SKM-1 treated with dmso at 0.1 percent for 144 hours (cell line): Measurements from ENCODE around the gene ANG.
"Not testable (repeated sequence)": the region's sequence is repeated elsewhere in the genome, so short reads cannot be mapped to it uniquely, and the experiment has no call there.

Experiments
- DNase-seq: peaks from one replicate; lab custom pipeline; 2025; ENCODE audit not compliant: unreplicated experiment; lab: John Stamatoyannopoulos, UW

Gene ANG

DNA sequence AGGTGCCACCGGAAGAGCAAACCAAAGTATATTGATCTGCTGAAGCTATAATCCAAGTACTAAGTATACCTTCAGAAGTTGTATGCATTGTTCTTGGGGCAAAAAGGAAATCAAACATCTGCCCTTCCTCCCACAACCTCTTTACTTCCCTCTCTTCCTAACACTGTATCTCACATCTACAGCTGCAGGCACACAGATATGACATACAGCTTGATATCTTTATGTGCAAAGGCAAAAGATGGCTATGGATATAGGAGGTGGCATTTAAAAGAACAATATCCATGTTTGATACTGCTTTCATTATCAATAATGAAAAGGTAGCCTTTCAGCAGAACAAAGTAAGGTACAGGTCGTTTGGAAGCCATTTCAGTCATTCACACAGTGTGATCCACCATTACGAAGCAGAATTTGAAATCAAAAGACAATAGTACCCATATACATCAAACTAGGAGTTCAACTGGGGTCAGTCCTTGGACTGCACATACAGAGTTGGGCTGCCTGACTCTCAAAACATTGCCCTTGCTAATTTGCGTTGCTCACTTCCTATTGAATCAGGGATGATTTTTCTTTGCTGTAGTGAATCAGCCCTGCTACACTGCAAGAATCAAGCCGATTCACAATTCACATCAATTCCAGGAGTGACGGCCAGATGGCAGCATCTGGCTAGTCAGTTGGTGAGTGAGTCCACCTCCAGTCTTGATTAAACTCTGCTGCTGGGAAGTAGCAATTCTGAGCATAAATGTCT is 8.9 kb downstream of the ANG start:
- peak; percentile 36 for DNase-seq

DNA sequence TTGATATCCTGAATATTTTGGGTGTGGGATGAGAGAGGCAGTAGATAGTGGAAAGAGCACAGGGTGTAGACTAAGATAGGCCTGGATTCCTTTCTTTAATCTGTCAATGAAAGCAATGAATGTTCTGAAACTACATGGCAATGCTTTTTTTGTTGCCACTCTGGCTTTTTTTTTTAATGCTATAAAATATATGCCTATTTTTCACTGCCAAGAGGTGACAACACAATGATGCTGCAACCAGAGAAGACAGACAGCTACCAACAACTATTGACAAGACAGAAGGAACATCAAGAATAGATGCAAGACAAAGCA is 9.4 kb downstream of the ANG start:
- DNase-seq, result no peak

DNA sequence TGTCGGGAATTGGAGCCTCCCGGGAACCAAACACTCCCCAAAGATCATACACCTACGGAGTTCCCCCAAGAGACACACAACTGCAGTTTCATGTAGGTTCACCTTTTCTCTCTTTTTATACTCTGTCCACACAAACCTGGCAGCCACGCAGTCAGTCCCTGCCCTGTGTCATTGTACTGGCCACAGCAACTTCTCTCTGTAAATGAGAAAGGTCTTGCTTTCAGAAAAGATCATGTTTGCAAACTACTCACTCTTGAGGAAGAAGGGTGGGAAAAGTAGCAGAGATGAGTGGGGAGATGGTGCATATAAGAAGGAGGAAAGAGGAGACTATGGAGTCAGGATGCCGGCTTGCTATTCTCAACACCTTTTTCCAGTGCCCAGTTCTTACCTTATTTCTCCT is 10.4 kb downstream of the ANG start:
- no peak for DNase-seq

DNA sequence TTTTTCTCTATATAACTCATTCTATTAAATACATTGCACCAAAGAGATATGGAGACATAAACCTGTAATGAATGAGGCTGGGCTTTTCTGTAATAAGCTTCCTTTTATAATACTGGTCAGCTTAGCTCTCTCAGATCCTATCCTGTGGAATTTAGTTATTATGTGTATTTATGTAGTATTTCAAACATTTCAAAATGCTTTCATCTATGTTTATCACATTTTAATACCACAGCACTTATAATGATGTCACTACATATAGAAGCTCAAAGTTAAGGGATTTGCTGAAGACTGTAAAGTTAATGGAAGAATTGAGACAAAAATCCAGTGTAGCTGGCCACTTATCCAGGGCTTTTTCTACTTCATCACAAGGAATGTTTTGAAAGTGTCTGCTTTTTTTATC is 11.4 kb downstream of the ANG start:
- DNase-seq, result no peak

DNA sequence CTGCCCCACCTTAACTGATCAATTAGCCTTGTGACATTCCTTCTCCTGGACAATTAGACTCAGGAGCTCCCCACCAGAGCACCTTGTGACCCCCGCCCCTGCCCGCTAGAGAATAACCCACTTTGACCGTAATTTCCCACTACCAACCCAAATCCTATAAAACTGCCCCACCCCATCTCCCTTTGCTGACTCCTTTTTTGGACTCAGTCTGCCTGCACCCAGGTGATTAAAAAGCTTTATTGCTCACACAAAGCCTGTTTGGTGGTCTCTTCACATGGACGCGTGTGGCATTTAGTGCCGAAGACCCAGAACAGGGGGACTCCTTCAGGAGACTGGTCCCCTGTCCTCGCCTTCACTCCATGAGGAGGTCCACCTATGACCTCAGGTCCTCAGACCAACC is 12.4 kb downstream of the ANG start:
- not testable (repeated sequence) for DNase-seq

DNA sequence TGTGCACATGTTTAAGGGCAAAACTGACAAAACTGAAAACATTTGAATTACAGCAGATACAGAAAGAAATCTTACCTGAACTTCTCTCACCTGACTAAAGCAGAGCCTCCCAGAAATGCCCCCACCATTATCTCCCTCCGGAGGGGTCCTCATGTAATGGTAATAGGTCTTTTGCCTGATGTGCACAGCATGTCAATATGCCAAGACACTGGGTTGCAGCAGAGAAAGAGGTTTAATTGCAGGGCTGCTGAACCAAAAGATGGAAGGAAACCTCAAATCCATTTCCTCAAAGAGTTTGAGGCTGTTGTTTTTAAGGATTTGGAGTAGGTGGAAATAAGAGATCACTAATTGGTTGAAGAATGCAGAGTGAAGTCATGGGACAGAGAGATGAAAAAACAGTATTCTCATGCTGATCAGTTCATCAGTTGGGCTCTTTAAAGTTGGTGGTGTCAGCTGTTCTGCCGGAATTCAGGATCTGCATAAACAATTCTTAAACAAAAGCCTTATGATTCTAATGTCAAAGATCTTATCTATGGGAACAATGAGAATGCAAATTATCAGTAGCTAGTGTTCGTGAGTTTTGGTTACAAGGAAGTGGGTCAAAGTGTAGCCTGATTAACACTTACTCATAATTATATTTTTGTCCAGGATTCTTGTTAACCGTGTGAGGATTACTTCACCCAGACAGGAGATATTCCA is 18.2 kb downstream of the ANG start:
- DNase-seq, result no peak

DNA sequence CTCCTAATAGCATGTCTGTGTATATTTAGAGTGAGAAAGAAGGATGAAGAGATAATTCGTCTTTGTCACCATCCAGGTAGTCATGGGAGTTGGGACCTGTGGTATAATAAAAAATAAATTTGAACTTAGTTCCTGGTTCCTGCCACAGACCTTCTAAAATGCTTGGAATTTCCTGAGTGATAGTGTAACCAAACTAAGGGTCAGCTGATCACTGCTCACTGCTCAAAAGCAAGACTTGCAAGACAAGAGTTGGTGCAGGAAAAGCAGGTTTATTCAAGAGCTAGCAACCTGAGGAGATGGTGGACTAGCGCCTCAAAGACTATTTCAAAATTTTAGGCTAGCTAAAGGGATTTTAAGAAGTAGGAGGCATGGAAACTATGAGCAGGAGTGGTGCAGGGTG is 19.1 kb downstream of the ANG start:
- DNase-seq, result no peak

DNA sequence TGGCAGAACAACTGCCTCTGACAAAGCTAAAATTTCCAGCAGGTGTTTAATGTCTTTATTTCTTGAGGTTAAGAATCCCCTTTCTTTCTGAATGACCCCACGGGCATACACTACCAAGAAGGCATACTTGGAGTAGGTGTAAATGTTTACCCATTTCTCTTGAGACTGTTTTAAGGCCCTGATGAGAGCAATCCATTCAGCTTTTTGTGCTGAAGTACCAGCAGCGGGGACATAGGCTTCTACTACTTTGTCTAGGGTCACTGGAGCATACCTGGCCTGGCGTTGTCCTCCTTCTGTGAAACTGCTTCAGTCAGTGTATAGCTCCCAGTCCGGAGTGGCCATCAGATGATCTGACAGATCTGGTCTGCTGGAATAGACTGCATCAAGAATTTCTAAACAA is 22.7 kb downstream of the ANG start:
- DNase-seq, result no peak

DNA sequence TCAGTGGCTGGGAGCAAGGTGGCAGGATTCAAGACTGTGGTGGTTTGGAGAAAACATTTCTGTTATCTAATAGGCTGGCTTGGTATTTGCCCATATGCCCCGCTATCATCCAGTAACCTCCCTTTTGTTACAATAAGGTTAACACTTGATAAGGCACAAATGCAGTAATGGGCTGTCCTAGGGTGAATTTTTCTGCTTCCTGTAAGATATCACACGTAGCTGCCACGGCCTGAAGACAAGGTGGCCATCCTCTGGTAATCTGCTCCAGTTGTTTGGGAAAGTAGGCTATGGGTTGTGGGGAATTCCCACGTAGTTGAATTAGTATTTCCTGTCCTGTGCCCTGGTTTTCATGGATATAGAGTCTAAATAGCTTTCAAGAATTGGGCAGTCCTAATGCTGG is 23.1 kb downstream of the ANG start:
- DNase-seq, result no peak

DNA sequence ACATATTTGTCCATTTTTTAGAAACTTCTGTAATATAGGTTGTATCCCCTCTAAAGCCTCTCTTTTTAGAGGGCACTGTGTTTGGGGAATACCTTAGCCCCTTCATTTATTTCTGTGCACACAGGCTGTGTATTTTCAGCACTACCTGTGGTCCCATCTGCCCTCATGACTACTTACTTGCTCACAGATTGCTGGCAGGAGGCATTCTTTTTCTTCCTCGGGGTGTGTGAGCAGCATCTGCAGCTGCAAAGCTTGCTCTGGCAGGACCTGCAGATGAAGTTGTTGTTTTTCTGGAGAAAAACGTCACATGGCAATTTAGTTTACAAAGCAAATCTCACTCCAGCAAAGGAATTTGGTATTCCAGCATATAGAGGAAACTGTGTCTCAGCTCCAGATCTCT is 24.3 kb downstream of the ANG start:
- no peak for DNase-seq

DNA sequence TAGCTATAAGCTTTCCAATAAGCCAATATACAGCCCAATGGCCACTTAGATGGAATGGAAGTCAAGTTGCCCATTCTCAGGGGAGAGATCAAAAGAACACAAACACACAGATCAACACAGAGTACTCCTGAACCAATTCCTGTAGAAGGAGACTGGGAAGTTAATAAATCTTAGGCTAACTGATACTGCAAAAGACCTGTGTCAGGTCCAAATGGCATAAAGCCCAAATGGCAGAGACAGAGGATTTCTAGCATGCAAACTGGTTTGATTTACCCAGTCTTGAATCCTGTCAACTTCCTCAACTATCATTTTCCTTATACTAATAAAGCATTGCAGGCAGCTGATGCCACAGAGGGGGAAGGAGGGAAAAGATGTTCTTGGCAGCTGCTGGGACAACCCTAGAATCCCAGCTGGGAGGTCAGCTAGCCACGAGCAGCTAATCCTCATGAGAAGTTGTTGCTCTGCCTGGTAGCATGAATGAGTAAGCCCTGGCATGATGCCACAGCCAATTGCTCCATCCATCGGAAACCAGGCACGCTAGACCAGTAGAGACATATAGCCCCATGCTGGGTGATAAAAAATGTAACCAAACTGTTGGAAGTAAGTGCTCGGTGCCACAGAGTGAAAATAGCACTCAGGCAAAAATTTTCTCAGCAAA is 26.2 kb downstream of the ANG start:
- DNase-seq, result no peak

DNA sequence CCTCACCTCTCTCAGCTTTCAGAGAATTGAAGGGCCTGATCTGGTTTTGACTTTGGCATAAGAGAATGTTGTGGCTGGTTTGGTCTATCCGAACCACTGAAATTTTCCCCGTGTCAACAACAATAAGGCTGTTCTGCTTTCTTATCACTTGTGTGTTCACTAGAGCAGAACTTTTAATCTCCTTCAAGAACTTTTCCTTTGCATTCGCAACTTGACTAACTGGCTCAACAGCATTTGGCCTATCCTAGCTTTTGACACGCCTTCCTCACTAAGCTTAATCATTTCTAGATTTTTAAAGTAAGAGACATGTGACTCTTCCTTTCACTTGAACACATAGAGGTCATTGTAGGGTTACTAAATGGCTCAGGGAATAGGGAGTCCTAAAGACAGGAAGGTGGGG is 31.2 kb downstream of the ANG start:
- DNase-seq, result no peak

DNA sequence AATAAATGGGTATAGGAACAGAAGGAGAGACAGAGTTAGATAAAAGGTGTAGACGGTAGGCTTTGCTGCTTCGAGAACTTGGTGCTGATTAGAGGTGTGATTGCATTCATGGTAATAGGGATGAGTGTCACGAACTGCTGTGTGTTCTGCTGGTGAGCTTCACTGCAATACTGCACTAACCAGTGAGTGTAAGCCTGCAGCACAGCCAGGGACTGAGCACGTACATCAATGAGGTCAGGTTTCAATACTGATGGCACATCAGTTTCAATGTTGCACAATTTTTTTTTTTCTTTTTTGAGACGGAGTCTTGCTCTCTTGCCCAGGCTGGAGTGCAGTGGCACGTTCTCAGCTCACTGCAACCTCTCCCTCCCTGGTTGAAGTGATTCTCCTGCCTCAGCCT is 32.2 kb downstream of the ANG start:
- no peak for DNase-seq

DNA sequence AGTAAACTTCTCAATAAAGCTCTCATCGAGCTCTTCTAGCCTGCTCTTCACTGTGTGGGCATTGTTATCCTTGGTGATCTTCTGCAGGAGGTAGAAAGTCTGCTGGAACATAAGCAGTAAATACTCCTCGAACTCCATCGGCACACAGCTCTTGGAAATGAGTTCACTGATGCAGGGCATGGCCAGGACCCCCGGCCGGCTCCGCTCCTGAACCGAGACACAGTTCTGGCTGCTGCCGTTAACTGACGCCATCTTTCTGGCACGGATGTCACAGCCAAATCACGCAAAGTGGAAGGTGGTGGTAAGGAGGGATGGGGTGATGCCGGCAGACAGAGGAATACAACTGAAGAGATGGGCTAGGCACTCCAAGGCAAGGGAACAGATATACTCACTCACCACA is 33.5 kb downstream of the ANG start:
- DNase-seq, result no peak

DNA sequence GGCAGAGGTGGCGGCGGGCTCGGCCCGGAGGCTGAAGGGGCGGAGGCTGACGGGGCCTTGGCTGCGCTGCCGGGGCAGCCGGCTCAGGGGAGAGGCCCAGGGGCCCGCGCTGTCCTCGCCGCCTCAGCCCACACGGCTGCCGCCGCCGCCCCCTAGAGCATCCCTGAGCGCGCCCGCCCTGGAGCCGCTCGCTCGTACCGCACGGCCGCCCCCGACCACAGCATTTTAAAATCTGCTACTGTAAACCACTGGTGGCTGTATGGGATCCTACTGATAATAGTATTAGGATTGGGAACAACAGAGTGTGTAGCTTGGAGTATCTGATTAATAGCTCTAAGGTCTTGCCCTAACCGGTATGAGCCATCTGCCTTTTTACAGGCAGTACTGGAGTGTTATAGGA is 34.9 kb downstream of the ANG start:
- no peak for DNase-seq

DNA sequence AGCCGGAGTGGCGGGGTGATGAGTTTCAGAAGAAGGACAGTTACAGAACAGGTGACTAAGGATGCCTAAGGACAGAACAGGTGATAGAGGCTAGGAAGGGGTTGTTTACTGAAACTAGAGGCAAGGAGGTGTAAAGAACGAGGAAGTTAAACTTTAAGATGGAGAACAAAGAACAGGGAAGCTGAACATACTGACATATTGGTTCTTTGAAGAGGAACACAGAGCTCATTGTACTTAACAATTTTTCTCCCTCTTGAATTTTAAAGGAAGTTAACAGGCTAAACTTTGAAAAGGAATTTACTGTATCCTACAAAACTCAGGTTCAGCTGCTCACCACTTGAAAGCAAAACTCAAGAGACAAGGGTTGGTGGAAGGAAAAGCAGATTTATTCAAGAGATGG is 37.6 kb downstream of the ANG start:
- DNase-seq, result not testable (repeated sequence)

DNA sequence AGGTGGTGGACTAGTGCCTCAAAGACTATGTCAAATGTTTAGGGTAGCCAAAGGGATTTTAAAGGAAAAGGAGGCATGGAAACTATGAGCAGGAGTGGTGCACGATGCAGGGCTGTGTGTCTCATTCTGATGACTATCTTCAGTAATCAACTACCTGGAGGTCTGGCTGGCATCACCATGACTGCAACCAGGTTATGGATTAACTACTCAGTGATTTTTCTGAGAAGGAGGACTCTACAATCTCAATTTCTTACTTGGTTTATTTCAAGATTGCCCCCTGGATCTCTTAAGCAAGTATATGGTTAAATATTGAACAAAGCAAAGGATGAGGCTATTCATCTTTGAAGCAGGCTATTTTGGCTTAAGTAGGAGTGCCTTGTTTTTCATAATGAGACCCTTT is 38.0 kb downstream of the ANG start:
- DNase-seq, result no peak

DNA sequence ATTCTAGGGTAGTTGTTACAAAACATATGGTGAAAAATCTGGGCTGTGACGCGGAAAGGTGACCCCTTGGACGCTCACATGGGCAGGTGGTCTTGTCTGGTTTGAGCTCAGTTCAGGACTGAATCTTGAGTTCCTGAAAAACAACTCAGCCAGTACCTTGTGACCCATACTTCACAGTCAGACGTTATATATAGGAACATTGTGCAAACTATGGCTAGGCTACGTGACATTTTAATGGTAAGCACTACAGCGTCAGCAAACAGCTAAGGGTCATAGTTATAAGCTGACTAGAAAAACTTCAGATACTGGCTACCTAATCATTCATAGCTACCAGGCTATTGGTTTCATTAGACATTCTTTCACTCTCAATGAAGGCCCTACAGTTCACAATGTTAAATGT is 42.3 kb downstream of the ANG start:
- DNase-seq, result no peak

DNA sequence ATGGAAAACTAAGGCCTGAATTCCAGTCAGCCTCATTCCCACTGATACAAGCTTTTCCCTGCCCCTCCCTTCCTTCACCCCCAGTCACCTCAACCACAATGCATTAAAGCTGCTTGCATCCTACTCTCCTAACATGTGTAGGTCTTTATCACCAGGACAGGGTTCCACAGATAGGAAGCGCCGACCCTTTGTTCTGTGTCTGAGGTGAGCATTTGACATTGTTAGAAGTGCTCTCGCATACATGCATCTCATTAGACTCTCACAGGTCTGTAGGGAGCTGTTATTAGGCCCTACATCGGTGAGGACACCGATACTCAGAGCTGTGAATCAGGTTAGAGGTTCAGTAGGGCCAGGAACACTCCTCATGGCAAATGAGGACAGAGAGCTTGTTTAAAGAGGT is 43.9 kb downstream of the ANG start:
- DNase-seq, result no peak

DNA sequence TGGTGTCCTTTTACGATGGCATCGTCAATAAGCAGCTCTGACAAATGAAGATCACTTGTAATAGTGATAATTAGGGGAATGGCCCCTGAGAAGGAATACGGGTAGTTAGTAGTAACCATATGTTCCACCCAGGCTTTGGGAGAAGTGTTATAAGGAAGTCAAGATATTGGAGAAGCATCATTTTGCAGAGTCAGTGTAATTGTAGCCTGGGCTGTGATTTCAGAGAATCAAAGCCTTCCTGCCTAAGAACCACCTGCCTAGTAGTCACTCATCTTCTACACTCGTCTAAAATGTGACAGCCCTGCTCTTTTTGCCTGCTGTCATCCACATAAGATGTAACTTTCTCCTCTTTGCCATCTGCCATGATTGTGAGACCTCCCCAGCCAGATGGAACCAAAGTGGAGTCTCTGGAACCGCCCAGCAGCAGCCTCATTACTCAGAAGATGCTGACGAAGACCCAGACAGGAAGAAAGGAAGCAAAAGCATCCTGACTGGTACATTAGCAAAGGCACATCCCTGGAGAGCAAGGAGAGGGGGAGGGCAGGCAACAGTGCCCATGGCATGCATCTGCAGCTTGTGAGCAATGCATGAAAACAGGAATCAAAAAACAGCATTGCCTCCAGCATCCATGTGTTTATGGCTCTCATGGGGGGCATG is 44.5 kb downstream of the ANG start:
- DNase-seq, result no peak

DNA sequence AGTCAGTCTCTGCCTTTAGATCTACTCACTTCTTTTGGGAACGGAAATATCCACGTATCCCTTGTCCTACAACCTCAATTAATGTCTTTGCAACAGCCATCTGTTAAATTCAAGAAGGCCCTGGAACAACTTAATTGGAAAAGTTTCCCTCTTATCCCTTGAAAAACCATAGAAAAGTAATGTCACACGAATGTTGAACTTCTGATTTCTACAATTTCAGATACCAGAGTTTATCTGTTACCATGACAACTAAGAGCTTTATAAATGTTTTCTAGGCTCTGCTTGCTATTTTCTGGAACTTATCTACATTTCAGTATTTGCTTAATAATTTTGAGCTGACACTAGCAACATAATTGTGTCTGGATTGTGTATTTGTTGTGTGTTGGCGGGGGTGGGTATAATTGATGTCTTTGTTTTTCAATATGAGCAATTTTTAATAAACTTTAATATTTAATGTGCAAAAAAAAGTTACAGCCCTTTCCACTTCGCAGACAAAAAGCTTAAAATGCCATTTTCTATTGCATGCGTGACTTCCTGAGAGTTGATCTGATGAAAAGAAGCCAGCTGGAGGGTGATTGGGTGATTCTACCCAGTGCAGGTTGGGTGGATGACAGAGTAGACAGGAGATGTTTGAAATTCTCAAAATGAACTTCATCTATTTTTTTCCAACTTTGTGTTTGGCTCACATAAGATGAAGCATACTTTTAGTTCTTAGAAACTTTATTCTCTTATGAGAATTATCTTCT is 45.3 kb downstream of the ANG start:
- no peak for DNase-seq
